OCI-LY1 (cell line): ENCODE measurements around the gene RALGPS2.

ENCODE experiments used
- CTCF ChIP-seq: fragments of 200-600 bp; sonication (generic), shearing (Covaris generic); IDR thresholded peaks from 2 replicates; pipeline ENCODE4 v1.5.1; 2017; ENCODE audit warnings: mild to moderate bottlenecking, antibody characterized with exemption, low read length, moderate library complexity, mixed read lengths
- EZH2 ChIP-seq: fragments of 200-600 bp; sonication (generic), shearing (Covaris generic); IDR thresholded peaks from 2 replicates; pipeline ENCODE4 v1.8.0; 2017; ENCODE audit warnings: borderline replicate concordance, mixed run types, mild to moderate bottlenecking, antibody characterized with exemption, low read length, moderate library complexity, mixed read lengths

- no peak for TF ChIP-seq CTCF
- no peak for TF ChIP-seq EZH2
Observed at GRCh38 chr1:178686407-178686806, 38.6 kb upstream of the RALGPS2 start.
